Stimulated activated CD4-positive, alpha-beta T cell treated with anti-CD3 and anti-CD28 coated beads, TNF-alpha, amount 100 ng/mL, for 1 hour (primary cell): ENCODE measurements around the gene JAK1.
"Not testable (repeated sequence)": the region's sequence is repeated elsewhere in the genome, so short reads cannot be mapped to it uniquely, and the experiment has no call there.

Experiments used
- DNase-seq, 3 donors: peaks; one replicate each; pipeline ENCODE4 v3.0.0-alpha.2; 2020; ENCODE audit warnings: low read depth in 3 of 3, low spot score in 1 of 3

Gene JAK1

DNA sequence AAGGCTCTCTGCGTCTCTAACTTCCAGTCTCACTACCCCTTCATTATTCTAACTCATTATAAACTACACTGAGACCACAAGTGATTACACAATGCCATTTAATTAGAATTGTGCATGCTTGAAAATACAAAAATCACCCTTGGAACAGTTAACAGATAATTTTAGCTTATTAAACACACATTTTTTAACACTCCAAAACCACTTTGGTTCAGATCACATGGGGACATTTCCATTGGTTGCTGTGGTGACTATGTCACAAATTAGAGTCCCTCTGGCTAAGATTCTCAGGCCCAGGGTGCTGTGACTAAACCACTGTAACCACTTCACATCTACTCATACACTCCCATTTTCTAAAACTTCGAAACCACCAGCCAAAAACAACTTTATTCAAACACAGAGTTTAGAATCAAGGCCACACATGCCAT, 43.0 kb downstream of the JAK1 start:
- DNase-seq = no peak

DNA sequence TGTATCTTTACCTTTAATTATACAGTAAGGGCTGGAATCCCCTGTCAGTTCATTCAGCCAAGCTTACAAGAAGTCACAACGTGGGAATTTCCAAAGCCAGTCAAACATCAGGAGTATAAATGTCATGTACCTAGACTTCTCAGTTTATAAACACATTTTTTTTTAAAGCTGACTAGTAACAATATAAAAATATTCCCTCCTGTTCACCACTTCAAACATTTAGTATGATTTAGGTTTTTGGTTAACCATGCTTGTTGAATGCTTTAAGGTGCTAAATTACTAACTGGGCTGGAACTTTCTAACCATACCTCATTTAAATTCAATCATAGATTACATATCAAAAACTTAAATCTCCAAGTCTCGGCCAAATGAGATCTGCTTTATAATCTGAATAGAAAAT, 44.0 kb downstream of the JAK1 start:
- DNase-seq = no peak

DNA sequence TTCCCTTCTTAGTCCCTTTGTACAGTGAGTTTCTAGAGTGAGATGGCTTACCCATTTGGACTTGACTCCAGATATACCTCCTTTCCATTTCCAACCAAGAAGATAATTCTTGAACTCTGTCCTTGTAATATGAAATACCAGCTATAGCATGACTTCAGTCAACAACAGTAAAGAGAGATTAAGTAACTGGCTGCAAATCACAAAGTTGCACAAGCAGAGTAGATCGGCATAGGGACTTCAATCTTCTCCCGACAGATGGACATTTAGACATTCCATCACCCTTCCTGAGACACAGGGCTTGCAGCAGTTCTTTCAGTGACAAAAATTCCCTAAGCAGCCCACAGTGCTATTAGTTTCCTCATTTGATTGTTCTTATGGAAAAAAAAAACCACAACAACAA, 44.6 kb downstream of the JAK1 start:
- DNase-seq = no peak

GRCh38 chr1:64920941-64921589, 45.3 kb downstream of the JAK1 start:
- no peak for DNase-seq

- DNase-seq = not testable (repeated sequence)
Measured at GRCh38 chr1:64919120-64919519, 47.2 kb downstream of the JAK1 start.

DNA sequence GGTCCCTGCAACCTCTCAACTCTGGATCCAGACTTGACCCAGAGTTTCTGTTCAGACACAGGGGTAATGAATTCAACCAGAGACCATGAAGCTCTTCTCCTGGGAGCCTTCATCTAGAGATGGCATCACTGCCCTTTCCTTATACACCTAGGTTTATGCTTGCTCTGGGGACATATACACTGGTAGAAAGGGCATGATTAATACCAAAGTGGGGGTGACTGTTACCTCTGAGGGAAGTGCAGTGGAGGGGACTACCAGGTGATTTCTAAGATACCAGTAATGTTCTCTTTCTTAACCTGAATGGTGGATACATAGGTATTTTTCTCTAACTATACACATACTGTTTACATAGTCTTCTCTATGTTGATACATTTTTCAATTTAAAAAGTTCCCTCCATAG, 48.4 kb downstream of the JAK1 start:
- no peak for DNase-seq

DNA sequence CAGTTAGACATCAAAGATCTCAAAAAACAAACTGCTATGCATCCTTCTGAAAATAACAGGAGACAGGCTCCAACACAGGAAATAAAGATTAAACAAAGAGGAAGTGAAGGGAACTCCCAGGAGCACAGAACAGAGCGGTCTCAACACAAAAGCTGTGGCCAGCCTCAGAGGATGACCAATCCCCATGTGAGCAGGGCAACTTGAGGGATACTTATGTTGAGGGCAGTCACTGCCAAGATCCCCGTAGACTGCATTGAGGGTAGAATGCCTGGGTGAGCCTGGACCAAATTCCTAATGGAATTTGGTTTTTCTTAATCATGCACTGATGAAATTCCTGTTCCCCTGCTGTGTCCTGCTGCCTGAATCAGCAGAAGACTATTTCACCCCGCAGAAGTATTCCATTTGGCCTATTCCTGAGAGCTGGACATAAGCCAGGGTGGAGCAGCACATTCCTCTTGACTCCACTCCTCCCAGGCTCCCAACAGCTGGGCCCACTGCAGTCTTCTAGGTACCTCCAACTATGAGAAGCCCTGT, 49.0 kb downstream of the JAK1 start:
- no peak for DNase-seq

DNA sequence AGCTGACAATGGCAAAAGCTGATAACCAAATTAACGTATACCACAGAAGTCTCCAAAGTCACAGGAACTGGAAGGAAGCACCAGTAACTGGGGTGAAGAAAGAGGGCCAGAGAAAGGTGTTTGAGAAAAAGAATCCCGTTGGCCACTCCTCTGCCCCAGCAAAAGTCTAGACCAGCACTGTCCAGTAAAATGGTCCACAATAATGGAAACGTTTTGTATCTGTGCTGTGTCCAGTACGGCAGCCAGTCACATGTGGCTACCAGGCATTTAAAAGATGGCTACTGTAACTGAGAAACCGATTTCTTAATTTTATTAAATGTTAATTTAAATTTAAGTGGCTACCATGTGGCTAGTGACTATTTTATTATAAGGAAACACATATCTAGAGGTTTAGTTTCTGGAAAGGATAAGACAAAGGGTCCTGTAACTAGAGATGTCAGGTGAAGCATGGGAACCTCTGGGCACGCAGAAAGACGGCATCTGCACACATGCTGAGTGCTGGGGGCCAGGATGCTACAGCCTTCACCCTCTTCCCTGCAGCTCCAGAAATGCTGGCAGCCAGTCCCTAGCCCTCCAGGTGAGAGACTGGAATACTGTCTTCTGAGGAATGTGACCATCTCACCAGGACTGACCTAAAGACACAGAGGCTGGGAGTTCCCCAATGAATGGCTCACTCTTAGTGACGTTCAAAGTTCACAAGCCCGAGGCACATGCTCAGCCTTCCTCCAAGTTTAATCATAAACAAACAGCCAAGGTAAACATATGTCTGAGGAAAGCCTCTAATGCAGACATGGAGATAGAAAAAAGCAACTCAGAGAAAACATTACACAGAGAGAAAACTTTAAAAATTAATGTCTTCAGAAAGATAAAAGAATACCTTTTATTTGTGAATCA, 50.7 kb downstream of the JAK1 start:
- no peak for DNase-seq

DNA sequence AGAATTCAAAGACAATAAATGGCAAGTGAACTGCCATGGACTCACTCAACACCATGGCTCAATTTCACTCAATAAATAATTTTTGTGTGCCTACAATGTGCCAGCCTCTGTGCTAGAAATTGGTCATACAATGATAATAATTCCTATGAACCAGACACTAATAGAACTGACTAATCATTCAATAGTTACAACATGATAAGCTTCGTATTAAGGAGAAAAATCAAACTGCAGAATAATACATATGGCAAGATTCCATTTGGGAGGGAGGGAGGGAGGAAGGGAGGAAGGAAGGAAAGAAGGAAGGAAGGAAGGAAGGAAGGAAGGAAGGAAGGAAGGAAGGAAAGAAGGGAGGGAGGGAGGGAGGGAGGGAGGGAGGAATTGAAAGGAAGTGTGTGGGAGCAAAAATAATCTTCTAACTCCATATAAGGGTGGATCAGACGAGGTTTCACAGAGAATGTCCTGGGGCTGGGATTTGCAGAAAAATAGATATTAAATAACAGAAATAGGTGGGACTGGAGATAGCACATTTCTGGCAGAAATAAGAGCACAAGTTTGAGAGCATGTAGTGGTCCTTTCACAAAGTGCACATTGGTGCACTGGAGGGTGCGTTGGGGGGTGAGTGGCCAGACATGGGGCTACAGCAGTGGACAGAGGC, 52.9 kb downstream of the JAK1 start:
- no peak for DNase-seq

DNA sequence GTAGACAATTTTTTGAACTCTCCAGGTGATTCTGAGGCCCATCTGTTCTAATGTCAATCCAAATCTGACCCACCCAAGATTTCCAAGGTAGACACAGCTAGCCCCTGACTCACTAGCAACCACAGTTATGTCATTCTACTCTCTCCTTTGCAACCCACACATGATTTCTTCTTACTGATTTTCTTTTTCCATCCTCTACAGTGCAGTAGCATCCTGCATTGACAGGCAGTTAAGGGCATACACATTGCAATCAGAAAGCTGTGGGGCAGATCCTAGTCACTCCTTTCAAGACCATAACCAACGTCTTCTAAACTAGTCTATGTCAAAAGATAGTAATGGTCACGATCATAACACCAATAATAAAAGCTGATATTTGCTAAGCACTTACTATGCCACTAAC, 54.2 kb downstream of the JAK1 start:
- DNase-seq = no peak

DNA sequence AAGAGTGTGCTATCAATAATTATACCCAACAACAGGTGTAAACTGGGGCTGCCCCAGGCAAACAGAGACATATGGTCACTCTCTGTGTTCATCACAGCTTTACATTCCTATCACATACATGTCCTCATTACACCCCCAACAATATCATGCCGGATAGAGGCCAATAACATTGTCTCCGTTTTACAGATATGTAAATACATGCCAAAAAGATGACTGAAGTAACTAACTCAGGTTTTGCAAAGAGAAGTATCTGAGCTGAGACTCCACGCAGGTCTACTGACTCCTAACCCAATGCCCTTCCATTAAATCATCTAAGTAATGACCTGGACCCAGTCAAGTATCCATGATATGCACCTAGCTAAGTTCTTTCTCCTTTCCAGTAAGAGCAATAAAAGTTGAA, 55.0 kb downstream of the JAK1 start:
- DNase-seq = no peak

DNA sequence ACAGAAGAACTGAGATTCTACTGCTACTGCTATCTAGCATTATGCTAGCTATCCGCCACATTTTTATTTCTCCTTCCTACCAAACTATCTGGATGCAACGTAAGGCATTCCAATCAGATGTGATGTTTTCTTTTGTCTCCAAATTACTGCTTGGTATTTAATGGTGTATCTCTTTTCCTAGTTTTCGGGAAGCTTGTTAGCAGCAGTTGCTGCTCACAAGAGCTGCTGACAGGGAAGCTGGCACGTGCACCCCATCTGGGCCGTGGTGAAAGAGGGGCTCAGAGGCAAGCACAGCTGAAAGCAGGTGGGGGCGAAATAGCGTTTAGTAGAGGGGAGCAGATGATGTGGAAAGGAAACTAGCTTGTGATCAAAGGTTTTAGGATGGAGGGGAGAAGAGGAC, 57.3 kb downstream of the JAK1 start:
- DNase-seq = no peak

- DNase-seq = no peak
Measured at GRCh38 chr1:64908575-64908974, 57.8 kb downstream of the JAK1 start.

DNA sequence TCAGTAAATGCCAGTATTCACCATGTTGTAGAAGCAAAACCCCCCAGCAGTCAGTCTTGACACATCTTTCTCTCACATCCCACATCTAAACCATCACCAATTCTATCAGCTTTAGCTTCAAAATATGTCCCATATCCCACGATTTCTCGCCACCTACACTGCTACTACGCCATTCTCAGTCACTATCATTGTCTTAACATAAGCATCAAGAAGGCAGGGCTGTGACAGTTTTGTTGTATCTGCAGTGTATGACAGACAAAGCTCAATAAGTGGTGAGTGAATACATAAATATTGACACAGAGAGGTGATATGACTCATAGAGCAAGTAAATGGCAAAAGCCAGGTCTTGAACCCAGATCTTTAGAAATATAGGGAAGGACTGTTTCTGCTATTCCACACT, 59.9 kb downstream of the JAK1 start:
- DNase-seq = peak in 1 of 3 donors; percentile 8

- DNase-seq = no peak
Measured at GRCh38 chr1:64903593-64903992, 62.8 kb downstream of the JAK1 start.

DNA sequence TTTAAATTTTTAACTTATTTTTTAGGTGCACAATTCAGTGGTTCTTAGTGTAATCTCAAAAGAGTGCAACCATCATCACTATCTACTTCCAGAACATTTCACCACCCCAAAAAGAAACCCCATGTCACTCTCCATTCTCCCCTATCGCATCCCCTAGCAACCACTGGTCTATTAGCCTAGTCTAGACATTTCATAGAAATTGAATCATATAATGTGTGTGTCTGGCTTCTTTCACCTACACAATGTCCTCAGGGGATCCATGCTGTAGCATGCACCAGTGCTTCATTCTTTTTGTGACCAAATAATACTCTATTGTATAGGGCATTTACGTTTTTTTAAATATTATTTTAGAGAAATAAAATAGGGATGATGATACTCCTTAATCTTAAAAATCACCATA, 64.7 kb downstream of the JAK1 start:
- no peak for DNase-seq

DNA sequence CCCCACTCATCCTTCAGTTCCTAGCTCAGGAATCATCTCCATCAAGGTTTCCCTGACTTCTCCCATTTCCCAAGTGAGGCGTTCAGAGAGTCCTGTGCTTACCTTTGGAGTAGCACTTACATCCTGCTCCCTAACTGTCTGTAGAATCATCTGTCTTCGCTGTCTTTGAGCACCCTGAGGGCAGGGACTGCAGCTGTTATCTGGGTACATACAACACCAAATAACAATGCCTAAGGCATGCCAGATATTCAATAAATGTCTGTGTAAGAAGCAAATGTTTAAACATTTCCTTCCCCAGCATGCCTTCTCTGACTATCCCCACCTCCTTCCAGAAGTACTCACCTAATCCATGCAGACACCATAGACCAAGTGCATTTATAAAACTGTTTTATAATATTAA, 65.4 kb downstream of the JAK1 start:
- DNase-seq = no peak

GRCh38 chr1:64898107-64898861, 68.1 kb downstream of the JAK1 start:
- peak in 1 of 3 donors; percentile 18 for DNase-seq

DNA sequence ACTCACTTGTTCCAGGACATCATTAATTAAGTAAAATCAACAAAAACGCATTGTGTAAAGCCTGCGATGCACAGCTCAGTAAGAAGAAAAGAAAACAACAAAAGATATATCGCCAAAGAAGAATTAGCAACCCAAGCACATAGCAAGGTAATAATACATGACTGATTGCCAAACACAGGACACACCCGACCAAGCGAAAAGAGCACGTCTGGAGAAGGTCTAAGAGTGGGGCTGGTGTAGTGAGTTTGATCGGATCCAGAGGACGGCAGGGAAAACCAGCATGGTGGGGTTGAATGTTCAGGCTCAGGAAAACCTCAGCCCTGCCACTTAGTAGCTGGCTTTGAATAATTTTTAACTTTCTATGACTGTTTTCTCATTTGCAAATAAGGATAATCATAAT, 69.8 kb downstream of the JAK1 start:
- no peak for DNase-seq

GRCh38 chr1:64895500-64895899, 70.8 kb downstream of the JAK1 start:
- no peak for DNase-seq
